Activated T-cell treated with anti-CD3 and anti-CD28 coated beads, Interleukin-2, amount 50 U/mL, for 72 hours (primary cell): ENCODE measurements around the gene NAV2. TPM values are rescaled to one million over a fixed set of nuclear protein-coding genes. Genes with fewer than 3 reads are reported as not detected.

Experiments
- ATAC-seq, 2 donors: fragments of 150-1000 bp; cut with Tn5 transposase; replicated peaks in 1 of 2; 2 replicates each; pipeline ENCODE4 v1.10.0; 2021; ENCODE audit warnings: moderate library complexity in 2 of 2, mild to moderate bottlenecking in 1 of 2
- DNase-seq, 2 donors: peaks; one replicate each; pipeline ENCODE4 v3.0.0; 2021 to 2022; ENCODE audit warnings: mixed read lengths in 1 of 2
- H3K27ac Mint-ChIP-seq: one replicate; pipeline ENCODE4 v1.8.0; 2022; ENCODE audit warnings: mild to moderate bottlenecking, moderate library complexity, mixed read lengths
- H3K27me3 Mint-ChIP-seq: one replicate; pipeline ENCODE4 v1.8.0; 2022; ENCODE audit warnings: low read depth, mixed read lengths
- H3K36me3 Mint-ChIP-seq, 2 donors: one replicate each; pipeline ENCODE4 v1.8.0; 2022; ENCODE audit warnings: mixed read lengths in 2 of 2, mild to moderate bottlenecking in 1 of 2; ENCODE audit not compliant: insufficient read depth in 2 of 2
- H3K4me1 Mint-ChIP-seq: one replicate; pipeline ENCODE4 v1.8.0; 2022; ENCODE audit warnings: low read depth, mixed read lengths
- H3K4me3 Mint-ChIP-seq, 2 donors: one replicate each; pipeline ENCODE4 v1.8.0; 2022; ENCODE audit warnings: mild to moderate bottlenecking in 2 of 2, mixed read lengths in 2 of 2, moderate library complexity in 2 of 2
- H3K9me3 Mint-ChIP-seq, 2 donors: one replicate each; pipeline ENCODE4 v1.8.0; 2022; ENCODE audit warnings: mixed read lengths in 2 of 2
- total RNA-seq, 2 donors: library from RNA; stranded (reverse); gene quantifications; one replicate each; pipeline ENCODE4 v1.2.3, GENCODE V29; 2022

The NAV2 gene
- total RNA-seq, 2 donors from 2014 or later: 1.8 to 2.0 TPM

- no peaks in the 10 kb centered on the region for H3K4me1 Mint-ChIP-seq
- no peaks in the 10 kb centered on the region for H3K9me3 Mint-ChIP-seq
- no peak for ATAC-seq
- no peak overlapping the region for H3K27ac Mint-ChIP-seq
- DNase-seq: no peak
- no peak overlapping the region for H3K4me3 Mint-ChIP-seq
- peaks cover 34% of the 10 kb centered on the region for H3K27me3 Mint-ChIP-seq
- H3K36me3 Mint-ChIP-seq: no peaks in the 10 kb centered on the region
These were observed 76.6 kb downstream of the NAV2 start for GRCh38 chr11:19789245-19789644.

DNA sequence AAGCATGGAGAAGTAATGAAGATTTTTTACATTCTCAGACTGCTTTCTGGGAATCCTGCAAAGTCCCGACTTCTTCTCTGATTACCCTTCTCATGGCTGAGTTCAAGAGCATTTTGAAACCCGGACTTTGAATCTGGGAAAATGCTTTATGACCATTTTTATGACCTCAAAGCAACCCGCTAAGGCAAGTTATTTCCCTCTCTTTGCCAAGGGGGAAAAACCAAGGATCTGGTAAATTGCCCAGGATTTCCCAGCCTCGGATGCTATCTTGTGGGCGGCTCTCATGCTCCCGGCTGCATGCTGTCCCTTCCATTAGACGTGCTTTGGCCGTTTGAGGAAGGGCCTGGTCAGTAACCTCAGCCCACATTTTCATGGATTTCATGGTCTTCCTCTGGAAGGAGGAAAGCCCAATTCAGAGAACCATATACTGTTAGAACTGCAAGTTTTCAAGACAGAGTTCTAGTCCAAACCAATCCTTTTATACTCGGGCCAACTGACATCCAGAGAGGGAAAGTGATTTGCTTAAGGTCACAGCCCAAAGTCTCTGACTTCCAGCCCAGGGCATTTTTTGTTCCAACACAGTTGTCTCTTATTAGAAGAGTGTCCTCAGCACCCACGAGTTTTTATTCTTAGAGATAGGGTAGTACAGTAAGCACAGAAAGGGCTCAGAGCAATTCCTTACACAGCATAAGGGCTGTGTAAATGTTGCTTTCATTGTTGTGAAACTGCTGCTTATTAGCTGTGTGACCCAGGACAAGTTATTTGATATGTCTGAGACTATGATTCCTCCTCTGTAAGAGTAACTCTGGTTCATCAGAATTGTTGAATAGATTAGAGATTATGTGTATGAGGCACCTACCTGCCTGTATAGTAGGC, 77.4 kb downstream of the NAV2 start:
- H3K36me3 Mint-ChIP-seq: no peaks in the 10 kb centered on the region
- DNase-seq (no peak), ATAC-seq (no peak)
- no peaks in the 10 kb centered on the region for H3K4me1 Mint-ChIP-seq
- no peaks in the 10 kb centered on the region for H3K9me3 Mint-ChIP-seq
- no peak overlapping the region for H3K4me3 Mint-ChIP-seq
- peaks cover 29% of the 10 kb centered on the region for H3K27me3 Mint-ChIP-seq
- H3K27ac Mint-ChIP-seq: no peak overlapping the region

- no peak for ATAC-seq
- Mint-ChIP-seq H3K4me3 (no peak overlapping the region), H3K4me1 (no peaks in the 10 kb centered on the region), H3K27me3 (peaks cover 27% of the 10 kb centered on the region), H3K27ac (no peak overlapping the region), H3K9me3 (no peaks in the 10 kb centered on the region), H3K36me3 (no peaks in the 10 kb centered on the region)
- DNase-seq: no peak
These were observed 78.4 kb downstream of the NAV2 start for GRCh38 chr11:19790831-19791552.

- Mint-ChIP-seq H3K4me1 (no peaks in the 10 kb centered on the region), H3K27ac (no peak overlapping the region), H3K27me3 (peaks cover 32% of the 10 kb centered on the region), H3K9me3 (no peaks in the 10 kb centered on the region), H3K36me3 (no peaks in the 10 kb centered on the region), H3K4me3 (no peak overlapping the region)
- no peak for DNase-seq
- ATAC-seq: no peak
These were observed 79.9 kb downstream of the NAV2 start for GRCh38 chr11:19792510-19792909.

GRCh38 chr11:19793326-19793725, 80.7 kb downstream of the NAV2 start:
- no peak overlapping the region for H3K27ac Mint-ChIP-seq
- ATAC-seq: no peak
- H3K4me1 Mint-ChIP-seq: no peaks in the 10 kb centered on the region
- H3K27me3 Mint-ChIP-seq: peaks cover 29% of the 10 kb centered on the region
- H3K36me3 Mint-ChIP-seq: no peaks in the 10 kb centered on the region
- DNase-seq: no peak
- H3K4me3 Mint-ChIP-seq: no peak overlapping the region
- no peaks in the 10 kb centered on the region for H3K9me3 Mint-ChIP-seq

- Mint-ChIP-seq H3K9me3 (no peaks in the 10 kb centered on the region), H3K36me3 (no peaks in the 10 kb centered on the region), H3K4me1 (no peaks in the 10 kb centered on the region), H3K4me3 (no peak overlapping the region), H3K27ac (no peak overlapping the region), H3K27me3 (peaks cover 22% of the 10 kb centered on the region)
- ATAC-seq (no peak), DNase-seq (no peak)
These were observed 81.5 kb downstream of the NAV2 start for GRCh38 chr11:19794161-19794560.

DNA sequence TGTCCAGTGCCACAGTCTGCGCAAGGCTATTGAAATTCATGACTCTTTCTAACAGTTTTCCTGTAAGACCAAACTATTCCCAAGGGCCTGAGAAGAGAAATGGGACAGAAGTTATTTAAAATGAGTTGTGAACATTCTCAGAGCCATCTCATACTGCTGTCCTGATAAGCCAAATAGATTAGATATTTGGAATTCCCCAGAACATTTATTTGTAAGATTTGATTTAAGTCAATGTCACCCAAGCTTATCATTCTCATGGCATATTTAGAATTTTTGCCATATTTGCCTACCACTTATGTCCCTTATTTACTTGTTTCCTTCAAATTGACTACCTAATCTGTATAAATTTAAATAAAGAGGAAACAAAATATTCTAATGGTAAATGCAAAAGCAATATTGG, 82.4 kb downstream of the NAV2 start:
- peaks cover 22% of the 10 kb centered on the region for H3K27me3 Mint-ChIP-seq
- ATAC-seq (no peak), DNase-seq (no peak)
- no peaks in the 10 kb centered on the region for H3K9me3 Mint-ChIP-seq
- H3K27ac Mint-ChIP-seq: no peak overlapping the region
- no peak overlapping the region for H3K4me3 Mint-ChIP-seq
- H3K36me3 Mint-ChIP-seq: no peaks in the 10 kb centered on the region
- H3K4me1 Mint-ChIP-seq: no peaks in the 10 kb centered on the region

GRCh38 chr11:19800162-19800561, 87.5 kb downstream of the NAV2 start:
- H3K27ac Mint-ChIP-seq: no peak overlapping the region
- no peak for DNase-seq
- no peaks in the 10 kb centered on the region for H3K9me3 Mint-ChIP-seq
- H3K27me3 Mint-ChIP-seq: peaks cover 24% of the 10 kb centered on the region
- H3K36me3 Mint-ChIP-seq: no peaks in the 10 kb centered on the region
- no peaks in the 10 kb centered on the region for H3K4me1 Mint-ChIP-seq
- H3K4me3 Mint-ChIP-seq: no peak overlapping the region
- ATAC-seq: no peak

GRCh38 chr11:19800714-19801519, 88.3 kb downstream of the NAV2 start:
- H3K27ac Mint-ChIP-seq: no peak overlapping the region
- ATAC-seq (no peak), DNase-seq (no peak)
- peaks cover 24% of the 10 kb centered on the region for H3K27me3 Mint-ChIP-seq
- H3K36me3 Mint-ChIP-seq: no peaks in the 10 kb centered on the region
- no peaks in the 10 kb centered on the region for H3K9me3 Mint-ChIP-seq
- H3K4me3 Mint-ChIP-seq: no peak overlapping the region
- no peaks in the 10 kb centered on the region for H3K4me1 Mint-ChIP-seq

DNA sequence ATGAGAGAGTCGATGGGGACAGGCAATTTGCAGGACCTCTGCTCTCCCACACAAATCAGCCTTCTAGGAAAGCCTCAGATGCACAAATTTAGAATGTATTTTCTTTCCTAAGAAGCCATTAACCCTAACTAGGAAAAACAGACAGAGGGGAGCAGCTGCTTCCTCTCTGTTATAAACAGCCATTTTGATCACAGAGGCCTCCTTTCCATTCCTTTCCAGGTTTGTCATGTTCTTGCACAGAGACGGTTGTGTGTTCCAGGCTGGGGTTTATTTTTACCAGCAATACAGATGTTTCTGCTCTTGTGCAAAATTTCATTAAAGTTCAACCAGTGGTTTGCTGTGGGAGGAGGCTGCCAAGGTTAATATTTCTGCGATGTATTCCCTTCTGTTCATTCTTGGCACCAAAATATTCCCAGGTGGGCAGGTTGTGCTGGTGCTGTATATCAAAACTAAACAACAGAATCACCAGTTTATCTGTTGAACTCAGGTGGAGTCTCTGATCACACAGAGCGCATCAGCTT, 90.2 kb downstream of the NAV2 start:
- DNase-seq (no peak), ATAC-seq (no peak)
- Mint-ChIP-seq H3K4me3 (no peak overlapping the region), H3K27me3 (peaks cover 13% of the 10 kb centered on the region), H3K27ac (no peak overlapping the region), H3K9me3 (no peaks in the 10 kb centered on the region), H3K36me3 (no peaks in the 10 kb centered on the region), H3K4me1 (no peaks in the 10 kb centered on the region)

- DNase-seq (no peak), ATAC-seq (no peak)
- Mint-ChIP-seq H3K36me3 (no peaks in the 10 kb centered on the region), H3K27me3 (peaks cover 13% of the 10 kb centered on the region), H3K4me3 (no peak overlapping the region), H3K27ac (no peak overlapping the region), H3K9me3 (no peaks in the 10 kb centered on the region), H3K4me1 (no peaks in the 10 kb centered on the region)
These were observed 90.9 kb downstream of the NAV2 start for GRCh38 chr11:19803506-19803998.

- H3K9me3 Mint-ChIP-seq: no peaks in the 10 kb centered on the region
- DNase-seq (no peak), ATAC-seq (no peak)
- H3K27me3 Mint-ChIP-seq: peaks cover 13% of the 10 kb centered on the region
- no peak overlapping the region for H3K27ac Mint-ChIP-seq
- no peak overlapping the region for H3K4me3 Mint-ChIP-seq
- H3K36me3 Mint-ChIP-seq: no peaks in the 10 kb centered on the region
- no peaks in the 10 kb centered on the region for H3K4me1 Mint-ChIP-seq
These were observed 92.7 kb downstream of the NAV2 start for GRCh38 chr11:19805376-19805775.

DNA sequence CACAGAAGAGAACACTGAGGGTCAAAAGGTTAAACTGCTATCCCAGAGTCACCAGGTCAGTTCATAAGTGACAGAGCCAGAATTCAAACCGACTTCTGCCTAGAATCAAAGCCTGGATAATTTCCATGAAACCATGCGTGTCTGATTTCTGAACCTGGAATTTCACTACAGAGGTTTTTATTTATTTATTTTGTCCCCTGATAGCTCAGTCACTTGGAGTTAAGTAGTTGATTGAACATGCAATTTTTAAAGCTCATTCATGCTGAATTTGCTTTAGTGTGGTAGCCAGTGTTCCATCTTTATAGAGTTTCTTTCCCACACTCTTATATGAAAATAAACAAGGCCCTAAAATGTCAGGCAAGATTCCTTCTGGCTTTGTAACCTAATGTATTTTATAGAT, 93.2 kb downstream of the NAV2 start:
- Mint-ChIP-seq H3K9me3 (no peaks in the 10 kb centered on the region), H3K27ac (no peak overlapping the region), H3K4me3 (no peak overlapping the region), H3K27me3 (peaks cover 13% of the 10 kb centered on the region), H3K36me3 (no peaks in the 10 kb centered on the region), H3K4me1 (no peaks in the 10 kb centered on the region)
- no peak for DNase-seq
- ATAC-seq: no peak
